Measurements from ENCODE around the gene DGKD.

DGKD gene

GRCh38 chr2:233464056-233464455, 109.8 kb downstream of the DGKD start:
- no peak for DNase-seq

GRCh38 chr2:233464531-233465240, 110.4 kb downstream of the DGKD start:
- DNase-seq, result no peak

GRCh38 chr2:233466991-233467603, 112.8 kb downstream of the DGKD start:
- no peak for DNase-seq

- no peak for DNase-seq
Observed at GRCh38 chr2:233468047-233468740, 113.9 kb downstream of the DGKD start.

GRCh38 chr2:233468741-233469110, 114.4 kb downstream of the DGKD start:
- no peak for DNase-seq

GRCh38 chr2:233469261-233470010, 115.1 kb downstream of the DGKD start:
- peak; percentile 29 to 79 for DNase-seq

- peak; percentile 41 to 79 for DNase-seq
Observed at GRCh38 chr2:233470011-233470687, 115.9 kb downstream of the DGKD start.

GRCh38 chr2:233470839-233471238, 116.5 kb downstream of the DGKD start:
- no peak for DNase-seq

GRCh38 chr2:233471291-233472035, 117.2 kb downstream of the DGKD start:
- no peak for DNase-seq

GRCh38 chr2:233473386-233473791, 119.1 kb downstream of the DGKD start:
- DNase-seq, result no peak

GRCh38 chr2:233473878-233474277, 119.6 kb downstream of the DGKD start:
- no peak for DNase-seq

GRCh38 chr2:233474308-233475160, 120.2 kb downstream of the DGKD start:
- DNase-seq, result no peak

GRCh38 chr2:233476063-233476410, 121.7 kb downstream of the DGKD start:
- no peak for DNase-seq

- DNase-seq, result no peak
Observed at GRCh38 chr2:233476651-233477547, 122.6 kb downstream of the DGKD start.

- no peak for DNase-seq
Observed at GRCh38 chr2:233477548-233478433, 123.5 kb downstream of the DGKD start.

- DNase-seq, result no peak
Observed at GRCh38 chr2:233479616-233480489, 125.6 kb downstream of the DGKD start.

GRCh38 chr2:233480490-233481202, 126.4 kb downstream of the DGKD start:
- DNase-seq, result peak; percentile 29 to 77

All from NCI-H2081 (cell line).